H1 (cell line): ENCODE results near the gene TMEM232. TPM values are rescaled to one million over a fixed set of nuclear protein-coding genes. Genes with fewer than 3 reads are reported as not detected.

Experiments used
- CTCF ChIA-PET: fragments of 300-600 bp; sonication (Branson Sonifier 250); formaldehyde crosslinking; loops from one replicate; lab custom pipeline; 2021; ENCODE audit not compliant: partially characterized antibody; lab: Charles Lee
- POLR2A ChIA-PET: fragments of 300-600 bp; sonication (Branson Sonifier 250); formaldehyde crosslinking; loops from one replicate; lab custom pipeline; 2021; ENCODE audit warnings: inconsistent platforms; ENCODE audit not compliant: partially characterized antibody; lab: Charles Lee
- DNase-seq, 2 experiments: peaks; one replicate each; pipeline versions ENCODE4 v3.0.0 to v3.0.0-alpha.2; 2010 to 2022; ENCODE audit warnings: low spot score in 2 of 2, low read depth in 1 of 2, mixed read lengths in 1 of 2
- FAIRE-seq: peaks from 2 replicates; lab custom pipeline; 2011; peaks lifted over from hg19 to GRCh38; lab: Jason Lieb, UNC
- H2AFZ ChIP-seq: 2 replicates; pipeline ENCODE4 v1.8.1; 2012; ENCODE audit warnings: low read length, inconsistent platforms
- H2AK5ac ChIP-seq: 2 replicates; pipeline ENCODE4 v1.6.1; 2013; ENCODE audit warnings: low read depth, low read length
- H2BK120ac ChIP-seq: replicated peaks from 2 replicates; pipeline ENCODE3; 2013; ENCODE audit warnings: low read depth, low read length, inconsistent platforms
- H2BK12ac ChIP-seq: 2 replicates; pipeline ENCODE4 v1.6.1; 2013; ENCODE audit warnings: low read depth, low read length
- H2BK15ac ChIP-seq: 2 replicates; pipeline ENCODE4 v1.6.1; 2013; ENCODE audit warnings: low read length
- H2BK20ac ChIP-seq: 2 replicates; pipeline ENCODE4 v1.6.1; 2013; ENCODE audit warnings: low read length
- H2BK5ac ChIP-seq: 2 replicates; pipeline ENCODE4 v1.6.1; 2013; ENCODE audit warnings: low read depth, low read length
- H3K14ac ChIP-seq: 2 replicates; pipeline ENCODE4 v1.6.1; 2013; ENCODE audit warnings: inconsistent platforms; ENCODE audit not compliant: insufficient read length
- H3K18ac ChIP-seq: 2 replicates; pipeline ENCODE4 v1.6.1; 2013; ENCODE audit warnings: low read length; ENCODE audit errors: extremely low read depth
- H3K23ac ChIP-seq: 2 replicates; pipeline ENCODE4 v1.6.1; 2013; ENCODE audit warnings: inconsistent platforms; ENCODE audit not compliant: insufficient read length
- H3K23me2 ChIP-seq: 2 replicates; pipeline ENCODE4 v1.6.1; 2013; ENCODE audit warnings: low read depth, low read length
- H3K27ac ChIP-seq: 2 replicates; pipeline ENCODE4 v1.6.1; 2011; ENCODE audit warnings: low read depth, low read length, inconsistent platforms
- H3K27me3 ChIP-seq, 4 experiments: replicated peaks in 1 of 4; 1 replicate in 1 of 4; 2 replicates in 3 of 4; pipeline versions ENCODE4 v1.6.1 to v1.8.1; 2011 to 2013; ENCODE audit warnings: low read length in 3 of 4, mild to moderate bottlenecking in 3 of 4, inconsistent platforms in 2 of 4, mixed read lengths in 2 of 4, moderate library complexity in 1 of 4; ENCODE audit not compliant: control insufficient read depth in 3 of 4, insufficient read depth in 3 of 4; ENCODE audit errors: extremely low read depth in 1 of 4
- H3K36me3 ChIP-seq, 4 experiments: 2 replicates each; pipeline versions ENCODE4 v1.6.1 to v1.8.1; 2011 to 2013; ENCODE audit warnings: mild to moderate bottlenecking in 4 of 4, low read length in 3 of 4, moderate library complexity in 2 of 4, control low read depth in 1 of 4, inconsistent platforms in 1 of 4; ENCODE audit not compliant: insufficient read depth in 4 of 4, control insufficient read depth in 2 of 4
- H3K4ac ChIP-seq: replicated peaks from 2 replicates; pipeline ENCODE3; 2013; ENCODE audit warnings: low read length, low read depth, mixed read lengths, inconsistent platforms; ENCODE audit not compliant: insufficient read length
- H3K4me1 ChIP-seq, 4 experiments: replicated peaks in 1 of 4; 1 replicate in 1 of 4; 2 replicates in 3 of 4; pipeline versions ENCODE4 v1.6.1 to v1.8.1; 2011 to 2013; ENCODE audit warnings: low read length in 3 of 4, inconsistent platforms in 2 of 4, mixed read lengths in 1 of 4; ENCODE audit not compliant: insufficient read depth in 4 of 4, control insufficient read depth in 3 of 4
- H3K4me2 ChIP-seq, 2 experiments: 2 replicates each; pipeline versions ENCODE4 v1.6.1 to v1.8.1; 2011 to 2013; ENCODE audit warnings: low read depth in 2 of 2, low read length in 2 of 2, control low read depth in 1 of 2, inconsistent platforms in 1 of 2, mild to moderate bottlenecking in 1 of 2; ENCODE audit not compliant: insufficient read depth in 1 of 2
- H3K4me3 ChIP-seq, 4 experiments: fragments of 200-600, 300-600 bp in 1 of 4; sonication (generic), shearing (Covaris generic), sonication (Bioruptor Twin) in 1 of 4; 2 replicates each; pipeline versions ENCODE4 v1.5.1 to v1.8.1; 2011 to 2016; ENCODE audit warnings: low read length in 4 of 4, low read depth in 3 of 4, control low read depth in 2 of 4, inconsistent platforms in 2 of 4, mild to moderate bottlenecking in 2 of 4, mixed read lengths in 1 of 4, moderate library complexity in 1 of 4; ENCODE audit not compliant: insufficient read depth in 2 of 4; ENCODE audit errors: extremely low read depth in 1 of 4
- H3K56ac ChIP-seq: replicated peaks from 2 replicates; pipeline ENCODE3; 2013; ENCODE audit warnings: low read depth, mild to moderate bottlenecking, mixed read lengths, low read length, inconsistent platforms; ENCODE audit not compliant: insufficient read length
- H3K79me1 ChIP-seq: 2 replicates; pipeline ENCODE4 v1.6.1; 2013; ENCODE audit warnings: low read depth, low read length, control low read depth
- H3K79me2 ChIP-seq, 2 experiments: 2 replicates each; pipeline versions ENCODE4 v1.6.1 to v1.8.1; 2012 to 2013; ENCODE audit warnings: low read length in 2 of 2, mild to moderate bottlenecking in 2 of 2, inconsistent platforms in 1 of 2; ENCODE audit not compliant: insufficient read depth in 2 of 2, control insufficient read depth in 1 of 2
- H3K9ac ChIP-seq, 4 experiments: replicated peaks in 1 of 4; 1 replicate in 1 of 4; 2 replicates in 3 of 4; pipeline versions ENCODE4 v1.6.1 to v1.8.1; 2011 to 2013; ENCODE audit warnings: low read depth in 3 of 4, low read length in 3 of 4, control low read depth in 2 of 4, mild to moderate bottlenecking in 2 of 4, moderate library complexity in 2 of 4, inconsistent platforms in 1 of 4; ENCODE audit errors: extremely low read depth in 1 of 4
- H3K9me3 ChIP-seq, 2 experiments: 2 replicates each; pipeline versions ENCODE4 v1.6.1 to v1.8.1; 2012 to 2013; ENCODE audit warnings: mild to moderate bottlenecking in 2 of 2, moderate library complexity in 2 of 2, control low read depth in 1 of 2, inconsistent platforms in 1 of 2, low read depth in 1 of 2, low read length in 1 of 2, mixed read lengths in 1 of 2; ENCODE audit not compliant: insufficient read depth in 2 of 2
- H4K20me1 ChIP-seq, 2 experiments: replicated peaks in 1 of 2; 2 replicates each; pipeline versions ENCODE3 to v1.8.1; 2011 to 2013; ENCODE audit warnings: inconsistent platforms in 2 of 2, low read length in 2 of 2, mild to moderate bottlenecking in 1 of 2; ENCODE audit not compliant: insufficient read depth in 2 of 2, control insufficient read depth in 1 of 2
- H4K5ac ChIP-seq: 2 replicates; pipeline ENCODE4 v1.6.1; 2013; ENCODE audit warnings: low read length, low read depth, mixed read lengths, inconsistent platforms; ENCODE audit not compliant: insufficient read length
- H4K8ac ChIP-seq: 2 replicates; pipeline ENCODE4 v1.8.0; 2013; ENCODE audit warnings: mild to moderate bottlenecking, moderate library complexity, low read length, inconsistent platforms; ENCODE audit not compliant: insufficient read depth; ENCODE audit errors: extremely low read depth
- H4K91ac ChIP-seq: replicated peaks from 2 replicates; pipeline ENCODE3; 2013; ENCODE audit warnings: low read length, mixed read lengths, inconsistent platforms; ENCODE audit not compliant: insufficient read length
- SIN3A ChIP-seq, 2 experiments: IDR thresholded peaks in 1 of 2; conservative IDR thresholded peaks in 1 of 2; 2 replicates each; pipeline ENCODE4 v1.6.1; 2011 to 2012; ENCODE audit warnings: low read length in 2 of 2, improper control_type of control experiment in 1 of 2, low read depth in 1 of 2, mild to moderate bottlenecking in 1 of 2
- WGBS, 2 experiments: shearing (Covaris generic) in 1 of 2; methylation state at CpG; one replicate each; pipeline versions ENCODE4 v1.1.6 to v1.1.7; 2013 to 2015; ENCODE audit warnings: low lambda C conversion rate in 2 of 2, mixed read lengths in 2 of 2, inconsistent platforms in 1 of 2, low coverage in 1 of 2, missing lambda C conversion rate in 1 of 2; ENCODE audit not compliant: insufficient replicate concordance in 2 of 2, insufficient coverage in 1 of 2, insufficient read length in 1 of 2; ENCODE audit errors: extremely low coverage in 1 of 2, missing lambda C conversion rate in 1 of 2; 5-methylcytosine and 5-hydroxymethylcytosine counted together
- polyA plus RNA-seq, 7 experiments: library from polyadenylated mRNA; depleted of rRNA in 3 of 7; stranded (reverse) in 5 of 7; unstranded in 2 of 7; fragments of >200 nt in 5 of 7; fragments of 200-250 nt in 2 of 7; gene quantifications; 1 replicate in 5 of 7; 2 replicates in 1 of 7; 4 replicates in 1 of 7; pipeline versions ENCODE4 v1.2.1 to v1.2.3, GENCODE V29; 2011 to 2013; ENCODE audit warnings: missing spikeins in 2 of 7, mixed read lengths in 2 of 7
- total RNA-seq: library from RNA; stranded (reverse); fragmentation: NEBNext Ultra II Directional; extraction: Animal tissue kit (Norgen Biotek cat#: 25700); gene quantifications from 2 replicates; pipeline ENCODE4 v1.2.1, GENCODE V29; 2021

The TMEM232 gene
- total and polyA plus RNA-seq, 2 of the 8 experiments (the other 6 are each of a cell fraction or from before 2014, with no cell fraction given) = 0.38 to 1.3 TPM

DNA sequence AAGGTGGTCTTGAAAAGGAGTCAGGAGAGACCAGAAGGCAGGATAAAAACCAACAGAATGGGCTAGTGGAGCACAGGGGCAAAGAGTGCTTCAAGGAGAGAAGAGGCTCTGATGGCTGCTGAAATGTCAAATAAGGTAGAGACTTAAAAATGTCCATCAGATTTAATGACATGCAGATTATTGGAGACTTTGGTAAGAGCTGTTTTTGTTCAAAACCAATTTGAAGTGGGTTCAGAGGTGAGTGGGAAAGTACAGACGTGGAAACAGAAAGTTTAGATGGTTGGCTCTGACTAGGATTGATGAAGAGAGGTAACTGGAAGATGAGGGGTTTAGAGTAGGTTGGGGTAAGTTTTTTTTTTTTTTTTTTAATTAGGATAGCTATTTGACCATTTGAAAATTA is 26.5 kb upstream of the TMEM232 start:
- H4K5ac ChIP-seq = no peak overlapping the region
- POLR2A ChIA-PET = no interaction called here
- H3K23me2 ChIP-seq = no peaks in the 10 kb centered on the region
- H3K4me3 ChIP-seq = no peak overlapping the region
- no peak overlapping the region for H3K23ac ChIP-seq
- no peak overlapping the region for H2BK20ac ChIP-seq
- H3K9ac ChIP-seq = no peak overlapping the region
- CTCF ChIA-PET = no interaction called here
- H2AFZ ChIP-seq = no peak overlapping the region
- no peak overlapping the region for H2BK15ac ChIP-seq
- H3K36me3 ChIP-seq = peaks cover 0 to 10% (median 0%) of the 10 kb centered on the region in 4 experiments; a peak in 2 of 8 replicates
- FAIRE-seq (no peak), DNase-seq (no peak)
- no peak overlapping the region for H3K18ac ChIP-seq
- no peak overlapping the region for H3K27ac ChIP-seq
- H3K9me3 ChIP-seq = no peaks in the 10 kb centered on the region
- no peaks in the 10 kb centered on the region for H4K20me1 ChIP-seq
- no peaks in the 10 kb centered on the region for H3K27me3 ChIP-seq
- no peak overlapping the region for H4K8ac ChIP-seq
- no peaks in the 10 kb centered on the region for H3K79me1 ChIP-seq
- no peak overlapping the region for H2AK5ac ChIP-seq
- TF ChIP-seq SIN3A (conservative IDR thresholded peaks at IDR 0.05 in 1 of 2, IDR thresholded peaks at IDR 0.05 in 1 of 2; ENCODE audit: low read depth in 1 of 2, low read length in 2 of 2) = no peak
- no peak overlapping the region for H3K4ac ChIP-seq
- no peak overlapping the region for H3K56ac ChIP-seq
- H3K14ac ChIP-seq = no peak overlapping the region
- H2BK120ac ChIP-seq = no peak overlapping the region
- no peak overlapping the region for H3K4me2 ChIP-seq
- no peak overlapping the region for H4K91ac ChIP-seq
- no peaks in the 10 kb centered on the region for H3K79me2 ChIP-seq
- H2BK12ac ChIP-seq = no peak overlapping the region
- no peak overlapping the region for H2BK5ac ChIP-seq
- H3K4me1 ChIP-seq = no peaks in the 10 kb centered on the region
- 92% methylated on average over 1 of the region's 1 CpG; no CpG with 5 or more reads in 1 of the 2 experiments for WGBS, 2 experiments
